GM21390 (cell line): ENCODE results near the gene PCDH15.

ENCODE experiments used
- ATAC-seq: cut with Tn5 transposase; IDR thresholded peaks from one replicate; pipeline ENCODE4 v1.9.1; 2021; ENCODE audit not compliant: unreplicated experiment

The PCDH15 gene

DNA sequence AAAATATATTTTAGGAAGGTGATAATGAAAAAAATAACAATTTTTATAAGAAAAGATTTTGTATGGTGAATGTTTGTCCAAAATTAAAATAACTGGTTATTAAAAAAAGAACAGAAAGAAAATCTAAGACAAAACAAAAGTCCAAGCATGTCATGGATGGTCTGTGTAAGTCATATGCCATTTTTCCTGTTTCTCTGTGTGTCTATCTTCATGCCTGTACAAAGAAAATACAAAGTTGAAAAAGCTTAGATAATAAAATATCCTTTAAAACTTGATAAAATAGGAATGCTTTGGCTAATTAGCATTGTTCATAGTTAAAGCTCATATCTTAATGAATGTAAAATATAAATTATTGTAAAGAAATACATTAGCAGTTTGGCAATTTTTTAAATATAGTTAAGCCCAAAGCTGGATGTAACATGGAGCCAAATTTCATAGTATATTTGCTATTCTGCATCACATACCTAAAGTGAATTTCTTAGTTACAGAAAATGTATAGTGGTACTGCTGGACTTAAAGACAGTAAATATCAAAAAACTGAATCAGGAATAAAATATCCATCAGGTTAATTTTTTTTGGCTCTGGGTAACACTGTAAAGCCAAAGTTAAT lies 661.1 kb downstream of the PCDH15 start:
- ATAC-seq, result no peak

DNA sequence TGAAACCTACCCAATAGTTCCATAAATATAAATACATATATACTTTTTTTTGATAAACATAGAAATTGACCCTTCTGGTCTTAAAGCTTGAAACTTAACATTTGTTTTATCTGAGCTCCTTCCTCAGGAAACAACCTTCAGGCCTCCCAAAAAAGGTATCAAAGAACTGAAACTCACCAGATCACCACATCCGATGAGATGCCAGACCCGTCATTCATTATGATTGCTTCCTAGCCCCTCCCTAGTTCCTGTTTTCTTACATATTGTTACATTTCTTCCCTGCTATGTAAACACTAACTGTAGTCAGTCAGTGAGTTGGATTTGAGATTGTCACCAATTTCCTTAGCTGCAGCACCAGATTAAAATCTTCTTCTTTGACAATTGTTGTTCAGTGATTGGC lies 663.6 kb downstream of the PCDH15 start:
- no peak for ATAC-seq

DNA sequence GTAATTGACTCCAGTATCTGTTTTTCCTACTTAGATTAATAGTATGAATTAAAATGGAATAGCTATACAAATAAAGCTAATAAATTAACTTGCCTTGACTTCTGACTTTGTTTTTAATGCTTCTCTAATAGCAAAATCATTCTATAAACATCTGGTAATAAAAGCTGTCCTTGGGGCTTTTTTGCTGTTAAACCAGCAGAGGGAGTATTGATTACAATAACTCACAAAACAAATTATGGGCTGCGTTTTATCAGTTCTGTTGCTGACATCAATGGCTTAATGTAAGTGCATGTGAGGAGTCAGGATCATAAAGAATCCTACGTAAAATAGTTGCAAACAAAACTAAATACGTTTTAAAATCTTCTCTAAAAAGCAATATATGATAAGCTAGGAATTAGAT lies 667.8 kb downstream of the PCDH15 start:
- no peak for ATAC-seq

DNA sequence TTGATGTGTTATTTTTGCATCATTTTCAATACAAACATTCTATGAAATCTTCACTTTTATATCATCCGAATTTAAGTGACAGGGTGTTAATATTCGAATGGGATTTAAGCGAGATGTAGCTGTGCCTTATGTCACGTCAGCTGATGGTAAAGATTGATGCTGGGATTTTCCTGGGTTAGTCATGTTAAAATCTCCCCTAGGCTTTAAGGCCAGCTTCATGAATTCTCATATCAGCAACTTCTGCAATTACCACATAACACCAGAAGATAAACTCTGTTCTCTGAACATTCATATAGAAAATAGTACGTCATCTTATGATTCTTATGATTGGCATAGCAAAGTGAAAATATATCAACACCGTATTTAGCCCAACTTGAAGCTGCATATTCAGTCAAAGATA lies 669.2 kb downstream of the PCDH15 start:
- ATAC-seq, result no peak

DNA sequence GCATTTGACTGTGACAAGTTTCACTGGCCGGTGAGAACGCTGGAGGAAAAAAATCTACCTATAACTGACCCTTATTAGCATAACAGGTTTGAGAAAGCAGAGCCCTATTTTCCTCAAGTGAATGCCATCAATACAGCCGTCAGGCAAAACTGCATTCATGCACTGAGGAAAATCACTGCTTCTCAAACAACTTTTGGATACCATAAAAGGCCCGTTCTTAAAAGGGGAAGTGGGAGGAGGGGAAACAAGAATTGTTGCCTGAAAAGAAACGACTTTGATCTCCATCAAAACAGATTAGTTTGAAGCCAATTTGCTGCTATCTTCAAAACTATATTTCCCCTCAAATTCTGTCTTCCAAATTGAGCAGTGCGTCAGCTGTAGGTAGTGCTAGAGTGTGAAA lies 670.6 kb downstream of the PCDH15 start:
- ATAC-seq, result no peak

DNA sequence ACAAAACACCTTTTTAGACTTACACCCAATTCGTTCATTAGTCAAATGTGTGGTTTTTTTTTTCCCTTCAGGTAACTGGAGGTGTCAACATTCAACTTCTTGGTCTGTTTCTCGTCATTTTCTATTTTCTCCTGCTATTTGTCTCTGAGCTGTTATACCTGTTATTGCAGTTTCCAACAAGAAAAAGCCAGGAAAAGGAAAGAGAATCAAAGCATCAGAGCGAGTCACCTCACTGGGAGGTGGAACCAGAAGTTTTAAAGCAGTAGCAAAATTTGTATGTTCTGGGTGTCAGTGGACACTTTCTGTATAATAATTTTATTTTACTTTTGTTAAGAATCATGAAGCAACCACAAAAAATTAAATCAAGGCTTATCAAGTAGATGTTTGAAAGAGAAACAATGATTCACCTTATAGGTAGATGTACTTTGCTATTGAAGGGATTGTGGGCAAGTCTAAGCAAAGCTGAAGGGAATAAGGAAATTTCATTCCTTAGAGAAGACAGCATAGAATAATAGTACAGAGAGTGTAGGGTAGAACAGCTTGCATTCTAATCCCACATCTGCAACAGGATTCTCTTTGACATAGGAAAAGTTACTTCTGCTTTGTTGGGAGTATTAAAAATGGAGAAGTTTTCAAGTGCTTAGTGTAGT lies 675.8 kb downstream of the PCDH15 start:
- no peak for ATAC-seq

DNA sequence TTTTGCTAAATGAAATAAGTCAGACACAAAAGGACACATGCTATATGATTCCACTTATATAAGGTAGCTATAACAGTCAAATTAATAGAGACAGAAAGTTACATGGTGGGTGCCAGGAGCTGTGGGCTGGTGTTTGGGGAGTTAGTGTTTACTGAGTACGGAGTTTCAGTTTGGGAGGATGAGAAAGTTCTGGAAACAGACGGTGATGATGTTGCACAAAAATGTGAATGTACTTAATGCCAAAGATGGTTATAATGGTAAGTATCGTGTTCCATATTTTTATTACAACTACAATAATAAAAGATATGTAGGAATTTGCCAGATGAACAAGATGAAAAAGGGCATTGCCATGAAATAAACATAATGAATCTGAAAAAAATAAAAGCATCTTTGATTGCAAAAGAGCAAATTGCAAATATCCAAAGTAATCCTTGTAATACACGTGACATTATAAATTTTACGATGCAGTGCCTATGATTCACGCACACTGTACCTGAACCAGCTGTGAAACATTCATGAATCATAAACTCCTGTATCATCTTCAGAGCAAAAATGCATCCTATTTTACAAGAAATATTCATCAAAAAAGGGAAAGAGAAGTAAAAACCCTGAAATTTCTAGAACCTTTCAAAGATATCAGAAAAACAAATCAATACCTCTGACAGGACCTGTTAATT lies 676.7 kb downstream of the PCDH15 start:
- no peak for ATAC-seq

DNA sequence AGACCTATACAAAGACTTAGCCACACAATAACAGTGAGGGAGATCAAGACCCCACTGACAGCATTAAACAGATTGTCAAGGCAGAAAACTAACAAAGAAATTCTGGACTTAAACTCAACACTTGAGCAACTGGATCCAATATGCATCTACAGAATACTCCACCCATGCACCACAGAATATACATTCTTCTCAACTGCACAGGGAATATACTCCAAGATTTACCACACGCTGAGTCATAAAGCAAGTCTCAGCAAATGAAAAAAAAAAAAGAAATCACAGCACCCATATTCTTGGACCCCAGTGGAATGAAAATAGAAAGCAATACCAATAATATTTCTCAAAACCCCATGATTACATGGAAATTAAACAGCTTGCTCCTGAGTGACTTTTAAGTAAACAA lies 680.2 kb downstream of the PCDH15 start:
- ATAC-seq, result no peak

DNA sequence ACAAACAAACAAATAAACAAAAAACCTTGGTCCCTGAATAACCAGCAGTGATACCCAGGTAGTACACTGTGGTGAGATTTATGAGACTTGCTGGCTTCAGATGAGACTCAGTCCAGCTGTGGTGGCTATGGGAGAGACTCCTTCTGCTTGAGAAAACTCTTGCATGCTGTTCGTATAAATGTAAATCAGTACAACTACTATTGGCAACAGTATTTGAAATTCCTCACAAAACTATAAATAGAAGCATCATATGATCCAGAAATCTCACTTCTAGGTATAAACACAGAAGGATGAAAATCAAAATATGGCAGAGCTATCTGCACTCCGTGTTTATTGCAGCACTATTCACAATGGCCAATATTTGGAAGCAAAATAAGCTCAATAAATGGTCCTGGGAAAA lies 692.1 kb downstream of the PCDH15 start:
- ATAC-seq, result no peak

DNA sequence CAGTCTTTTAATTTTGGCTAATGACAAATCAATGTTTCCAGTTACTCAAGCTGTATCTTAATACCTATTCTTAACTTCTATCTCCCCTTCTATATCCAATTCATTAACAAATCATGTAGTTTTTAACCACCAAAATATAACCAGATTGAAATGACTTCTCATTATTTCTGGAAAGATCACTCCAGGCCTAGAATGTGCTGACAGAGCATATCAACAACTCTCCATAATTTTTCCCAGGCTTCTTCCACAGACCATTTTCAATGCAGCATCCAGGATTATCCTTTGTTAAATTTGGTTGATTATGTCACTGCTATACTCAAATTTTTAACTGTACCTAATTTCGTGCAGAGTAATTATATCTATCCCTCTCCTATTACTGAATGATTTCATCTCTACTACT lies 704.1 kb downstream of the PCDH15 start:
- no peak for ATAC-seq

DNA sequence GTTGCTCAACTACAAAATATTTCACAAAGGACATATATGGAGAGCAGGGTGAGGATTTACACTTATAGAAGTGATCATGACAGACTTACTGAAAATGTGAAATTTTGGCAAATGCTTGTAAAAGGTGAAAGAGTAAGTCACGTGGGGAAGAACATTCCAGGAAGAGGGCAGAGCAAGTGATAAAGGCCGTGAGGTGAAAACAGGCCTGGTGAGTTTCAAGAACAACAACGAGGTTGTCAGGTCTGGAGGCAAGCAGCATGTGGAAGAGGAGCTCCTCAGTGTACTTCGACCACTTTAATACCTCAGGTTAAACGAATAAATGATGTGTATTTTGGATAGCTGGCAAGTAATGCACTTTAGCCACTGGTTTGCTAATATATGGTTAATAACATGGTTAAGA lies 706.7 kb downstream of the PCDH15 start:
- ATAC-seq, result no peak

DNA sequence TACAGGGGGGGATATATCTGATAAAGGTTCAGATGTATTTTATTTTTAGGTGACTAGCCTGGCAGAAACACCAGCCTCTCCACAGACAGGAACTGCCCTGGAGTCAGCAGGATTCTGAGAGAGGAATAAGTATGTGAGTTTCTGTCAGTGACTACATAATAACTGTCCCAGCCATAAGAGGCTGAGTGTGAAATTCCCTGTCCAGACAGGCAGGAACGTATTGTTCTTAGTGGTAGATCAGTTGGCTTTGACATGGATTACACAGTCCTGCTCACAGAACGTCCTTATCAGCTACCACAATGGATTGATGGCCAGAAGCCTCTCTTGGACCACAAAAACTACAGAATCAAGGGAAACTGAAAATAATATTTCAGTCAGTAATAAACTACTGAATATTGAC lies 709.8 kb downstream of the PCDH15 start:
- no peak for ATAC-seq

DNA sequence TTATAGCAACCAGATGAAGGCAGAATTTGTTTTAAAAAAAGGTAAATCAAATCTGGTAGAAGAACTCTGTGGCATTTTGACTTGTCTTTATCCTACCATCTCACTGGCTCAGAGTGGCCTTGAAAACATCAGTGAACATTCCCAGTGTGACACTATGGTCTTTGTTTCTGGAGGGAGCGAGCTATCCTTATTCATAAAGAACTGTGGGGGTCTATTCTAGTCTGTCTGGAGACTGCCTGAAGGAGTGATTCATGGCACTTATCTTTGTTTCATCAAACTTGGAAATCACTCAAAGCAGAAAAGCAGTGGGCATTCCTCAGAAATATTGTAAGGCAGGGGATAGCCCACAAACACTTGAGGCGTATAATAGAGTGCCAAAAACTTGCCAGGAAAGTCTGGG lies 719.1 kb downstream of the PCDH15 start:
- no peak for ATAC-seq

DNA sequence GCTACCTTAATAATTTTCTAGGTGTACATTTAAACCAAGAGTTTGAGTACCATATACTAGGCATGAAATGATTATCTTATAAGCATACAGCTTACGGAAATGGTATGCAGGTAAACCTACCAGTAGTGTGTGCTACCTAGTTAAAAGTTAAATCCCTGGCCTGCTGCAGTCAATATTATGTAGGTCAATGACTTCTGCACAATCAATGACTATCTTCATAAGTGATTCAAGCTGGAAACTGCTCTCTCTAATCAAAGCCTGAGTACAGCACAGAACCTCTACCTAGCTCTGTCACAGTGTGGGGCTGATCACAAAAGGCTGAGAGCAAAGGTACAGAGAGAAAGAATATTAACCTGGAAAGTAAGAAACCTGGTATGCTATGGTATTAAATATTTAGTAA lies 733.7 kb downstream of the PCDH15 start:
- no peak for ATAC-seq

DNA sequence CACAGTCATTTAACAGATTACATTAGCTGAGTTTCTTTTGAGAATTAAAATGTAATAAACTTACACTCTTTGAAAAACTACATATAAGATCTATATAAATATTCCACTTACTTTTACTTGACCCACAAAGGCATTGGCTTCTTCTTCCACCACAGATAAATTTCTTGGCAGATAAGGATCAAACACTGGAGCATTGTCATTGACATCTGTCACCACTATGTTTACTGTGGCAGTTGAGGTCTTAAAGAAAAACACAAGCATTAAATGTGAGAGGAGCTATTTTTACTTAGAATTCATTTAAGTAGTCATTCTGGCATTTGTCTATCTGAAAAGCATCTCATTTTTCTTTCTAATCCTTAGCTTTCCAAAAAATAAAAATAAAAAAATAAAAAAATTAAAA lies 734.4 kb downstream of the PCDH15 start:
- no peak for ATAC-seq

DNA sequence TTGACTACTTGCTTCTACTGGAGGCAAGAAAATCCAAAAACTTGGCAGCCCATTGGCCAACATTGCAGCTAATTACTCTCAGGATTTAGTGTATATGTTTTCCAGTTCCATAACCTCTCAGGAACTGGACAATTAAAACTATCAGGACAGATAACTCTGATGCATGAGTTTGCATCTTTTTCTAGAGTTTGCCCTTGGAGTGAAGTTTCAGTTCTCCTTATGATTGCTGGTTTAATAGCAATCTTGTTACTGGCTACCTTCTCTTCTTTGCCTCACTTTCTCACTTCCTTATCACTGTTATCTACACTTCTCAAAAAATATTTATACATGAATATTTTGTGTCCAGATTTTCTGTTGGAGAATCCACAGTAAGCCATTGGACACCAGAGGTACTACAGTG lies 735.9 kb downstream of the PCDH15 start:
- no peak for ATAC-seq

DNA sequence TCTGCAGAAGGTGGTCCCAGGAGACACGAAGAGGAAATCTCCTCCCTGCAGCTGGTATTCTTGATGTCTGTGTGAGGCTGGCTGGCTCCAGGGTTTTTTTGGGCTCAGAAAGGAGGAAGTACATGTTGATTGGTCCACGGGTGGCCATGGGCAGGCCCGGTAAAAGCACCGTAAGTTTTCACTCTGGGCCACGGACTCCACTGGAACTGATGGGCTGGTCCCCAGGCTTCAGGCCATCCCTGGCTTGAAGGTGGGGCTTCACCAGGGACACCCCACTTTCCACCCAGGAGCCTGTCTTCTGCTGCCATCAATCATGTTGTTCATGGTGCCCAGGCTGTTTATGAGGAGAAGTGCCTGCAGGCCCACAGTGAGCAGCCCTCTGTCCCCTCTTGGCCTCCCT lies 736.8 kb downstream of the PCDH15 start:
- no peak for ATAC-seq

DNA sequence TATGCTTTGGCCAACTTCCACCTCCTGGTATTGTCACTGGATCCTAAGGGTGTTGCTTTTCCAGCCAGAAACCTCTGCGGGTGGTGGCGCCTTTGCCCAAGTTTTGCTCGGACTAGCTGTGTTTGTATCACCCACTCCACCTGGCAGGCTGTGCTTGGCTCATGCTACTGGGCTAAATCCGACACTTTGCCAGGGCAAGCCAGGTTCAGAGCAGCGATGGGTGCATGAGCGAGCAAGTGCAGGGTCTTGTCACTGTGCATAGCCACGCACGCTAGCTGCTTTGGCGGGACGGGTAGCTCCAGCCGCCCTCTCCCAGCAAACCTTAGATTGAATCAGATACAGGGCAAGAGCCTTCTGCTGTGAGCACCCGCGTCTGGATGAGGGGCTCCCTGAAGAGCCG lies 737.5 kb downstream of the PCDH15 start:
- ATAC-seq, result no peak

DNA sequence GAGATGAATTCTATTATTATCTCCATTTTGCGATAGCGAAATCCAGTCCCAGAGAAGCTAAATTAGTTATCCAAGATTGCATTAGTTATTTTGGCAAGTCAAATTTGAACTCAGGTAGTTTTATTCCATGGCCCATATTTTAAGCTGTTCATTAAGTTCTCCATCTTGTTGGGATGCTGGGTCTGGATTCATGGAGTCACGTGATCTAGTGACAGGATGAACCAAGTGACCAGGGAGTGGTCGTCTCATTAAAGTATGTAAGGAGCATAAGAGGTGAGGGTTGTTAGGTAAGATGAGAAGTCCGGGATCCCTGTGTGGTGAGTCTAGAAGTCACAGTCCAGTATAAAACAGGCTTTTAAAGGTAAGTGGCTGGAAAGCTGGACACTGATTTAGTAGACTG lies 740.5 kb downstream of the PCDH15 start:
- no peak for ATAC-seq

DNA sequence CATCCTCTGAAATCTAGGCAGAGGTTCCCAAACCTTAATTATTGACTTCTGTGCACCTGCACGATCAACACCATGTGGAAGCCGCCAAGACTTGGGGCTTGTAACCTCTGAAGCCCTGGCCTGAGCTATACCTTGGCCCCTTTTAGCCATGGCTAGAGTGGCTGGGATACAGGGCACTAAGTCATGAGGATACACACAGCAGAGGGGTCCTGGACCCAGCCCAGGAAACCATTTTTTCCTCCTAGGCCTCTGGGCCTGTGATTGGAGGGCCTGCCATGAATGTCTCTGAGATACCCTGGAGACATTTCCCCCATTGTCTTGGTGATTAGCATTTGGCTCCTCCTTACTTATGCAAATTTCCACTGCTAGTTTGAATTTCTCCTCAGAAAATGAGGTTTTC lies 743.7 kb downstream of the PCDH15 start:
- no peak for ATAC-seq

DNA sequence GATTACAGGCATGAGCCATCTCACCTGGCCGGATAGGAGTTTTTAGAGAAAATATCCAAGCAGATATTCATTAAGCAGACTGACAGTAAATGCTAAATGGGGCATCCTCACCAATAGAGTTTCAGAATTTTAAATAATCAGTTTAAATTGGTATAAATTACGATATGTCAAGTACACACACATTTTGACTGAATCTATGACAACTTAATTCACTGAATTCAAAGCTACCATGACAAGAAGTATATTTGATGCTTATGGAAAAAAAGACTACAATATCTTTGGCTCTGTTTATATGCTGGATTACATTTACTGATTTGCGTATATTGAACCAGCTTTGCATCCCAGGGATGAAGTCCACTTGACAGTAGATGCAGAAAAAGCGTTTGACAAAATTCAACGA lies 774.7 kb downstream of the PCDH15 start:
- no peak for ATAC-seq

DNA sequence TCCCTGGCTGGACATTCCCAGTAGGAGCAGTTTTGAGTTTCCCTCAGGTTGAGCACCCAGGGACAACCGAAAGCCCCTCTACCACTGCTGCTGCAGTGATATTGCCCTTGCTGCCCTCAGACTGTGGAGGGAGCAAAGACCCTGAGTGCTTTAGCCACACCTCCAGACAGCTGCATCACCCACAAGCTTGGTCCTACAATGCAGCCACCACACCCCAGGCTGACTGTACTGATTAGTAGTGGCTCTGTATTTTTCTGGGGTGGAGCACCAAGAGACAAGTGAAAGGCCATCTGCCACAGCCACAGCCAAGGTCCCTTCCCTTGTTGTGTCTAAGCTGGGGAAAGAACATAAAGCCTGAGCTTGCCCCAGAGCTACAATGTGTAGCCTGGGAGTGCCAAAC lies 789.9 kb downstream of the PCDH15 start:
- ATAC-seq, result no peak
